ENCODE results near the gene TLR8.

The TLR8 gene

DNA sequence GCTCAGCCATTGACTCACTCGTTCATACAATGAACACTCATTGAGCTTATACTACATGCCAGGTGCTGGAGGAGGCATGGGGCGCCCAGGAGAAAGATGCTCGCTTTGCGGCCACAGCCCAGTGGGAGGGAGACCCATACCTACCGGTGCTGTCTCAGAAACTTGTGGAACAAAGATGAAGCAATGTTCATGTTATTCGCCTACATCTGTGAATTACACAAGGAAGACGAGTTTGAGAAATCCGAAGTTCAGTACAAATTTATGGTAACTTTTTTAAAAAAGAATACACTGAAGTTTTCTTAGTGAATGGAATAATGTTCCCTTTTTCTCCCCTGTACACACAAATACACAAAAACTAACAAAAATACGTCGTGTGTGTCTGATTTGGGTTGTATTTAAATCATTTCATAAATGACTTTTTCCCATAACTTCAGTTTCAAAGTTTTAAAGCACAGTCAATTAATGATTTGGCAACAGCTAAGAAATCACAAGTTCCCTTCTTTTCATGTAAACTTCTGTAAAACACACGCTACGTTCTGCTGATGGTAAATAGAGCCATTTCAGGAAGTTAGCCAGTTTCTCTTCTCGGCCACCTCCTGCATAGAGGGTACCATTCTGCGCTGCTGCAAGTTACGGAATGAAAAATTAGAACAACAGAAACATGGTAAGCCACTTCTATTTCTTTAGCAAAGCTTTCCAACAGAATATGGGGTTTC, at the start of gene TLR8:
TSS of gene TLR8 (plus strand) at position 575 of the 716 bp plus-strand sequence. CDS start at position 662, 87 bp downstream.
- DNase-seq (ENCODE audit: low read depth in 2 of 2) = no peak

DNA sequence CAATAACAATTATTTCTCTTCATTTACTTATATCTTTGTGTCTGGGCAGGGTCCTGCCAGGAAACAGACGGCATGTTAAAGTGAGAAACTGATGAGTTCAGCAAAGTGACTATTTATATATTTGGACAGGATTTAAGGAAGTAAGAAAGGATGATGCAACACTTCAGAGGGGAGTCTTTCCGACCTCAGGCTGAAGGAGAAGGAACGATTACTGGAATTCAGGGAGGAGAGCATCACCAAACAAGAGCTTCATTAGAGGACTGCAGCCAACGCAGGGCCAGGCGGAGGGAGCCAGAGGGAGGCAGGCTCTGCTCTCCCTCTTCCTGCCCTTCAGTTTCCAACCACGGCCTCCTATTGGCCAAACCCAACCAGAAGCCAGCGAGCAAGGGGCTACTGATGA, 41.1 kb upstream of the TLR8 start:
- DNase-seq (ENCODE audit: low read depth in 2 of 2) = no peak

DNA sequence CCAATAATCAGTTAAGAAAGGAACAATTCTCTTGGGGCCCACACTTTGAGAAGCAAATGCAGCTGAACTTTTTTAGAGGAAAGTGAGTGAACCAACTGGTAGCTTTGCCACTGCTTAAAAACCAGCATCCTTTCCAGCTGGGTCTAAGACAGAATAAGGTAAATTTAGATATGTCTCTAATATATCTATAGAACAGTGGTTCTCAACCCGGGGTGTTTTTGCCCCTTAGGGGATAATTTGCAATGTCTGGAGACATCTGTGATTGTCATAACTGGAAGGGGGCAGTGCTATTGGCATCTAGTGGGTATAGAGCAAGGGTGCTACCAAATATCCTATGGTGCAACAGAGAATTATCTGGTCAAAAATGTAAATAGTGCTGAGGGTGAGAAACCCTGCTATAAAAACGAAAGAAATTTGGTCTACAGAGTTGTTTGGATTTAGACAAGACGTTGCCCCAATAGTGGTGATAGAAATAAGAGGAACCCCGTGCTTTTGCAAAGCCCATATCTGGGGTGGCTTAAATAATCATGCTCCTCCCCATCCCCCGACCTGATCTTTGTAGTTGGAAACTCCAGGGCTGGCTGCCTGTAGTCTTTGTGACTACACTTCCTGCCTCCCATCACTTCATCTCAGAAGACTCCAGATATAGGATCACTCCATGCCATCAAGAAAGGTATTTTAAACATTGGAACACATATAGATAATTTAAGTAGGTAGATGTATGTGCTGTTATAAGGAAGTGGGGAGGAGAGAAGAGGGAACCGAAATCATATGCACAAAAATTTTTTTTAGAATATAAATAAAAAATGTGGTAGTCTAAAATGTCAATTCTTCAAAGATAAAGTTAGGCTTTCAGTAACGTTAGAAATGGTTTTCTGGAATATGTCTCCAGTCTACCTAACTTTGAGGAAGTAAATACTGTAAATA, 39.7 kb upstream of the TLR8 start, which contains the start of gene TLR7:
TSS of gene TLR7 (plus strand) at position 622 of the 927 bp plus-strand sequence. CDS start 507 bp downstream, outside the sequence.
- DNase-seq (ENCODE audit: low read depth in 2 of 2) = no peak

DNA sequence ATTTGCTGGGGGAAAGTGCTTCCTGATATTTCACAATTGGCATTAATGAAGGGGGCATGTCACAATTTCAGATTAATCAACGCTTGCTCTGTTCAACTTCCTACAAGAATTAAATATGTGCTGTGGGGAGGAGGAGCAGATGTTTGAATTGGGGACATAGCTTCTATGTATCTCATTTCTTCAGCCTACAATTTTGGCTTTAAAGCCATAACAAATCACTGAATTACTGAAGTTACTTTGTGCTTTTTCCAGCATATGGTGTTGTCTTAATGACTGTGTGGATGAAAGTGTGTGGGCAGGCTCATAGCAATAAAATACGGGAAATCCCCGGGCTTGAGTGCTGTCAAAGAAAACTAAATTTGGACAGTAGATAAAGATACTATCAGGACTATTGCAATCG, 38.7 kb upstream of the TLR8 start:
- no peak for DNase-seq (ENCODE audit: low read depth in 2 of 2)

DNA sequence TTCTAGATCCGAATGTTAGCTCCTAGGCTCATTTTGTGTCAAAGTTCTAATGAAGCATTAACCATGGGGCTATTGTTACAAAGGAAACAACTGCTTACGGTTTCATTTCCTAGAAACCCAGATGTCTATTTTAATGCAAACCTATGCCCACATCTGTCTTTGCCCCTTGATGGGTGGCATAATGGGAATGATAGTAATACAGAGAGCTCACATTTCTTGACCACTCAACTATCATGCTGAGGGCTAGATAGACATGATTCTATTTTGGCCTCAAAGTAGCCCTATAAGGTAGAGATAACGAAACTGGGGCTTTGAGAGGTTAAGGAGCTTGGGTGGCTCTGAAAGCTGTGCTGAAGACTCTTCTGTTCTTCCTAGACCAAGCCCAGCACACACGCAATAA, 37.7 kb upstream of the TLR8 start:
- no peak for DNase-seq (ENCODE audit: low read depth in 2 of 2)

DNA sequence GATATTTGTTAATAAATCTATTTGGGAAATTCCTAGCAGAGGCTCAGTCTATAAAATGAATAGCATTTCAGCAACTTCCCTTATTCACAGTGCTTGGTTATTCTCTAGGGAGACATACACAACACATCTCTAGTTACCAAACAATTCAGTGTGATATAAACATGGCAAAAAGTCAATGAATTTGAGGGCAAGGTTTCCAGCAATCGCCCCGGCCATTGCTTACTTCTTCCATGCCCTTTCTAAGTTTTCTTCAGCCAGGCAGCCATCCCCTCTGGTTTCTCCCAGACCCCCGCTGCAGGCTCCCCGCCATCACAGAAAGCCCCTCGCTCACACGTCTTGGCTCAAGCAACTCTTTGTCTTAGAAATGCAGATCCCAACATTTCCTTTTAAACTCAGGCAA, 35.2 kb upstream of the TLR8 start:
- DNase-seq (ENCODE audit: low read depth in 2 of 2) = no peak

DNA sequence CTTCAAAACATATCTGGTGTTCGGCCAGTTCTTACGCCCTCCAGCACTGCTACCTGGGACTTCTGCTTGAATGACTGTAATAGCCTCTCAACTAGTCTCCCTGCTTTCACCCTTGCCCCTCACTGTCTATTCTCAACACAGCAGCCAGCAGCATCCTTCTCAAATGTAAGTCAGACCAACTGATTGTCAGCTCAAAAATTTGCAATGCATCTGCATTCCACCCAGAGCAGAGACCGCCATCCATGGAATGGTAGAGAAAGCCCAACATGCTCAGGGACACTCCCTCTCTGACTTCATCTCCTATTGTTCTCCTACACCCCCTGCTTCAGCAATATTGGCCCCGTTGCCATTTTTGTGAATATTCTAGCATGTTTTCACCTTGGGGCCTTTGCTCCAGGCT, 33.7 kb upstream of the TLR8 start:
- DNase-seq (ENCODE audit: low read depth in 2 of 2) = no peak

DNA sequence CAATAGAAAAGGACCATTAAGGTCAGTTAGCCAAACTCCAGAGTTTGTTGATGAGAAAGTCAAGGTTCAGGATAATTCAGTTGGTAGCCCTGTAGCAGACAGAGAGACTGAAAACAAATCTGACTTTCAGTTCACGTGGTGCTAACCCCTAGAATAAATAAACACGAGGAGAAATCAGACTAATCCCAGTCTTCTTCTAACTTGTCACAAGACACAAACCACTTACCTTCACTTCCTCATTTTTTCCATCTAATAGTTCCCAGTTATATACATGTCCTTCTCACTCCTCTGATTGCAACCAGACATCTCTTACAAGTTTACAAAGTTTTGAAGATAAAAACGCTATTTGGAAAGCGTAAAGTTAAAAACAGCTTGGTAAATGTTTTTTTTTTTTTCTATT, 31.8 kb upstream of the TLR8 start:
- DNase-seq (ENCODE audit: low read depth in 2 of 2) = no peak

DNA sequence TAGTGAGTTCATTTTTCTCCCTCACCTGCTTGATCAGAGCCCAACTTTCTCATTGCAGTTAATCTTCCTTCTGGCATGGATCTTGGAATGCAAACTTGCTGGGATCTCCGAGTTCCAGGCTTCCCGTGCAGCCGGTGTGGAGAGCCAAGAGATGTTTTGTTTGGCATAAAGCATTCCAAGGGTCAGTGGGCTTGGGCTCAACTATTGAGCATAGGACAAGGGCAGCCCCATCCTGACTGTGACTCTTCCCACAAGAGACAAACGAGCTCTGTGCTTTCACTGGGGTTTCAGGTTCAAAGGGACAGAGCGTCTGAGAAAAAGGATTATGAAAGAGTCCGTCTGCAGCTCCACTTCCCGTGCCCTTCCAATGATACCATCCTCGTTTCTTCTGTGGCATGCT, 29.0 kb upstream of the TLR8 start:
- no peak for DNase-seq (ENCODE audit: low read depth in 2 of 2)

DNA sequence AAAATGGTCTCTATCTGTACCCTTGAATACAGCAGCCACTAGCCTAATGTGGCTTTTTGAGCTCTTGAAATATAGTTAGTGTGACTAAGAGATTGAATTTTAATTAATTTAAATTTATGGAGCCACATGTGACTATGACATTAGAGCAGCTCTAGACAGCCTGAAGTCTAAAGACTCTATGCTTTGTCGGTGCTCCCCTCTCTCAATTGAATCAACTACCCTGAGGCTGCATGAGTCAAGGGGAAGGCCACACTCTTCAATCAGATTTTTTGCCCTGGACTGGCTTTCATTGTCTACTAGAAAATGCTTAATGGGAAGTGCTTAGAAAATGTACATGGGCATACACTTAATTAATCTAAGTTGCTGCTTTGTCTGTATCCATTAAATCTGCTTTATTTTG, 27.9 kb upstream of the TLR8 start:
- DNase-seq (ENCODE audit: low read depth in 2 of 2) = no peak

DNA sequence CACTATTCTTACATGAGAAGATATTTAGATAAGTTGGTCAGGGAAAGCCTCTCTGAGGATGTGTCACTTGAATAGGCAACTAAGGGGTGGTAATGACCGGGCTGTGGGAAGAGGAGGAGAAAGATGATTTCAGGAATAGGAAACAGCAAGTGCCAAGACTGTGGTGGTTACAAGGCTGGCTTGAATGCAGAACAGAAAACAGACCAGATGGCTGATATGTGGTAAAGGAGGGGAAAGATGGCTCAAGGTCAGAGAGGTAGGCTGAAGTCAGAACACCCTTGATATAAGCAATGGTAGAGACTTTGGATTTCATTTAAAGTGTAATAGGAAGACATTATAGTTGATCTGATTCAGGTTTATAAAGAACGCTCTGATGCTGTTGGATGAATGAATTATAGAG, 24.5 kb upstream of the TLR8 start:
- no peak for DNase-seq (ENCODE audit: low read depth in 2 of 2)

DNA sequence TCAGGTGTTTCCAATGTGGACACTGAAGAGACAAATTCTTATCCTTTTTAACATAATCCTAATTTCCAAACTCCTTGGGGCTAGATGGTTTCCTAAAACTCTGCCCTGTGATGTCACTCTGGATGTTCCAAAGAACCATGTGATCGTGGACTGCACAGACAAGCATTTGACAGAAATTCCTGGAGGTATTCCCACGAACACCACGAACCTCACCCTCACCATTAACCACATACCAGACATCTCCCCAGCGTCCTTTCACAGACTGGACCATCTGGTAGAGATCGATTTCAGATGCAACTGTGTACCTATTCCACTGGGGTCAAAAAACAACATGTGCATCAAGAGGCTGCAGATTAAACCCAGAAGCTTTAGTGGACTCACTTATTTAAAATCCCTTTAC, 20.9 kb upstream of the TLR8 start:
- DNase-seq (ENCODE audit: low read depth in 2 of 2) = no peak

DNA sequence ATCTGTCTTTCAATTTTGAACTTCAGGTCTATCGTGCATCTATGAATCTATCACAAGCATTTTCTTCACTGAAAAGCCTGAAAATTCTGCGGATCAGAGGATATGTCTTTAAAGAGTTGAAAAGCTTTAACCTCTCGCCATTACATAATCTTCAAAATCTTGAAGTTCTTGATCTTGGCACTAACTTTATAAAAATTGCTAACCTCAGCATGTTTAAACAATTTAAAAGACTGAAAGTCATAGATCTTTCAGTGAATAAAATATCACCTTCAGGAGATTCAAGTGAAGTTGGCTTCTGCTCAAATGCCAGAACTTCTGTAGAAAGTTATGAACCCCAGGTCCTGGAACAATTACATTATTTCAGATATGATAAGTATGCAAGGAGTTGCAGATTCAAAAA, 19.9 kb upstream of the TLR8 start:
- no peak for DNase-seq (ENCODE audit: low read depth in 2 of 2)

DNA sequence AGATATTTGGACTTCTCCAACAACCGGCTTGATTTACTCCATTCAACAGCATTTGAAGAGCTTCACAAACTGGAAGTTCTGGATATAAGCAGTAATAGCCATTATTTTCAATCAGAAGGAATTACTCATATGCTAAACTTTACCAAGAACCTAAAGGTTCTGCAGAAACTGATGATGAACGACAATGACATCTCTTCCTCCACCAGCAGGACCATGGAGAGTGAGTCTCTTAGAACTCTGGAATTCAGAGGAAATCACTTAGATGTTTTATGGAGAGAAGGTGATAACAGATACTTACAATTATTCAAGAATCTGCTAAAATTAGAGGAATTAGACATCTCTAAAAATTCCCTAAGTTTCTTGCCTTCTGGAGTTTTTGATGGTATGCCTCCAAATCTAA, 19.3 kb upstream of the TLR8 start:
- DNase-seq (ENCODE audit: low read depth in 2 of 2) = no peak

DNA sequence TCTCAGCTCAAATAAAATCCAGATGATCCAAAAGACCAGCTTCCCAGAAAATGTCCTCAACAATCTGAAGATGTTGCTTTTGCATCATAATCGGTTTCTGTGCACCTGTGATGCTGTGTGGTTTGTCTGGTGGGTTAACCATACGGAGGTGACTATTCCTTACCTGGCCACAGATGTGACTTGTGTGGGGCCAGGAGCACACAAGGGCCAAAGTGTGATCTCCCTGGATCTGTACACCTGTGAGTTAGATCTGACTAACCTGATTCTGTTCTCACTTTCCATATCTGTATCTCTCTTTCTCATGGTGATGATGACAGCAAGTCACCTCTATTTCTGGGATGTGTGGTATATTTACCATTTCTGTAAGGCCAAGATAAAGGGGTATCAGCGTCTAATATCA, 18.7 kb upstream of the TLR8 start:
- no peak for DNase-seq (ENCODE audit: low read depth in 2 of 2)

DNA sequence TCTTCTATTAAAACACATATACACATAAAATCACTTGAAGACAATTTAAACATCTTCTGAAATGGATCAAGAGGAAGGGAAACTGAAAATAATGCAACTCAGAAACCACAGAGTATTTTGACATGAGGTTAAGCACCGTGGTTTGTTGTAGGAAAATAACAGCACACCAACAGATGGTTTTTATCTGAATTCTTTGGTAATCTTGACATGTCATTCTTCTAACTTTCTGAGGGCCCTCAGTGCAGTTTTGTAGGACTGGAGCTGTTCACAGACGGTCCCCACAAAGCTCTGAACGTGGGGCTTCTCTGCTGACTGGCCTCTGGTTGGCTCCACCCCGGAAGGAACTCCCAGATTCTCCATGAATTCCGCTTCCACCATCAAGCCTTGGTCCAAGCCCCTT, 16.0 kb upstream of the TLR8 start:
- no peak for DNase-seq (ENCODE audit: low read depth in 2 of 2)

DNA sequence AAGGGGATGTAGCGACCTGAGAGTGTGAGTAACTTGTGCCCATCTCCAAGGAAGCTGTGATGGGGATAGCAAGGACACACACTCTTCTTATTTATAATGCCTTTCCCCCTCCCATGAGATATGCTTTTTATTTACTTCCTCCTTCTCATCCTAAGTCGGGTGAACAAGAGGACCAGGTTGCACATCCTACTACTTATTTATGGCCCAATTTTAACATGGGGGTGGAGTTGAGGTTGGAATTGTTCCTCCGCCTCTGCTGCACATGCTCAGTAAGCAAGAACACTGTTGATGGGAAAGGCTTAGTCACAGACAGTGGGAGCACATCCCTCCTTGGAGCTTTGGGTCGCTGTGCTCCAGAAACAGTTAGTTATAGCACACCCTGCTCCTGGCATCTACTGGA, 15.2 kb upstream of the TLR8 start:
- DNase-seq (ENCODE audit: low read depth in 2 of 2) = no peak

DNA sequence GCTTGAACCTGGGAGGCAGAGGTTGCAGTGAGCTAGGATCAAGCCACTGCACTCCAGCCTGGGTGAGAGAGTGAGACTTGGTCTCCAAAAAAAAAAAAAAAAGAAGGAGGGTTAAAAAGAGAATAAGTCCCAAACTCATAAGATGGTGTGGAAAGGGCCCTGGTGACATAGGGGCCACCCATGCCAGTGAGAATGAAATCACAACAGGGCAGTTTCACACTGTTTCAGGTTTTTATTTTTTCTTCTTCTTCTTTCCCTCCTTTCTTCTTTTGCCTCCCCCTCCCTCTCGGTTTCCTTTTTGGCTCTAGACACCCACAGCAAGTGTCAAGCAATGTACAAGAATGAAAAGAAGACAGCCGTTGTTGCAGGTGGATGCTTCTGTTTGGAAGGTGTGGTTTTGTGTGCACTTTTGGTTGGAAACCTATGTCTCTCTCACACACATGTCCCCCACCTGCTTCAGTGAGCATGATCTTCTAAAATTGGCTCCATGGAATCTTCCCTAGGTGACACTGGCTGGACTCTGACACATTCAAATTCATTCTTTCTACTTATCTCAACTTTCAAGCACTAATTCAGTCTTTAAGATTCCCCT, 14.4 kb upstream of the TLR8 start:
- DNase-seq (ENCODE audit: low read depth in 2 of 2) = no peak

DNA sequence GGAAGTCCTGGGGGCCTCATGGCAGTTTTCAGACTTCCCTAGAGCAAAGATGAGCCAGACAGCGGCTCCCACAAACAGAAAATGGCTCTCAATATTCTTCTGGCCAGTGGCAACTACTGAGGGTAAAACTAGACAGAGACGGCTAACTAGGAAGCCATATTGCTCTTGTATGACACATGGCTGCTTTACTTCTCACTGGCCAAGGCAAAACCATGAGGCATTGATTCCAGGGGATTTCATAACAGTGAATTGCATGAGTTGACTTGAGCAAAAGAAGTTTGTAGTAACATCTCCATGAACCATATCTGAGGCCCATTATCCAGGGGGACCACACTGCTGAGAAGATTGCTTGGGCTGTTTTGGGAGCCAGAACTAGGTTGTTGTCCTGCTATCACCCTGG, 13.7 kb upstream of the TLR8 start:
- DNase-seq (ENCODE audit: low read depth in 2 of 2) = no peak

DNA sequence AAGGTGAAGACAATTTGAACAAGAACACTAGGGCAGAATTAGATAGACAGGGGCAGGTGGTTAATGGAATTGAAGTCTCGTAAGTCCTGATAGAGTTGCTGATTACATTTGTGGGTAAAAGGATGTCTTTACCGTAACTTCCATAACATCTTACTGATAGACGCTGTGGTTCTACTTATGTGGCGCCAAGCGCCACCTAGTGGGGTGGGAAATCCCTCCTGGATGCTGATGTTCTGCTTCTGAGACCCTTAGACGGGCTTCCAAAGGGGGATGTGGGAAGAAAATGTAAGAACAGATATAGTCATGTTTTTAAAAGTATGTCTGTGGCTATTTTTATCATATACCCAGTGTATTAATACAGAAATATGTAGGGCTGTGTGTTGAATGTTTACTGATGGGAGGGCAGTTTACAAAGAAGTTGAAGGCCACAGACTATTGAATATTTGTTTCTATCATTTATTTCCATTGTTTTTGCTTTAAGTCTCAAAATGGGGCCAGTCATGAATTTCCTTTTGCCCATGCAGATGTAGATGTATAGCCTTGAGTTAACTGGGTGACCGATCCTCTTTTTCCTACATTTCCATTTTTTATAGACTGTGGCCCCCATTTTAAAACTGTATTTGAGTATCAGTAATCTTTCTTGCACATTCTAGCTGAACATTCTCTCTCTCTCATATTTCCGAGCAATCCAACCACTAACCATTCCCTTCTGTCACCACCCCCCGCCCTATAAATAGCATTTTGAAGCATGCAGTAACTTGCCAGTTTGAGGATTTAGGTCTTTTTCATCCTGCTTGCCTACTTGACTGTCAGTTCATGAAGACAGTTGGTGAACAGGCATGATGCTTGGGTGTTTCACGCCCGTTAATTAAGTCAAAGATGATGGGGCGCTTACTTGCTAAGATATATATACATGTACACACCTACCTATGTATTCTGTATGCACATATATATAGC, 12.1 kb upstream of the TLR8 start:
- peak; percentile 8 to 26 for DNase-seq (ENCODE audit: low read depth in 2 of 2)

DNA sequence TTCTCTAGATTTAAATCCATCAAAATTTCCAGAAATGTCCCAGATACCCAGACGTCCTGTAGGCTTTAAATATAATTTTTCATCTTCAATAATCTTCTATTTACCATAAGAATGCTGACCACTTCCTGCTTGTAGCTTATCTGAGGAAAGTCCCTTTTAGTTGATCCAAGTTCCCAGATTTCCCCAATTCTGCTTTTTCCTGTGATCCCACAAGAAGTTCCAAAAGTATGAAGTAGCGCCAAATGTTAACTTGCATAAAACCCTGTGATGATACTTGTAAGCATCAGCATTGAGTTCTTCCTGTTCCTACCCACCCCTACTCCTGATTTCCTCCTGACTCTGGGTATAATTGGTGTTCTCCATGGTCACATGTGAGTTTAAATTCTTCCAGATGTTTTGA, 10.6 kb upstream of the TLR8 start:
- no peak for DNase-seq (ENCODE audit: low read depth in 2 of 2)

DNA sequence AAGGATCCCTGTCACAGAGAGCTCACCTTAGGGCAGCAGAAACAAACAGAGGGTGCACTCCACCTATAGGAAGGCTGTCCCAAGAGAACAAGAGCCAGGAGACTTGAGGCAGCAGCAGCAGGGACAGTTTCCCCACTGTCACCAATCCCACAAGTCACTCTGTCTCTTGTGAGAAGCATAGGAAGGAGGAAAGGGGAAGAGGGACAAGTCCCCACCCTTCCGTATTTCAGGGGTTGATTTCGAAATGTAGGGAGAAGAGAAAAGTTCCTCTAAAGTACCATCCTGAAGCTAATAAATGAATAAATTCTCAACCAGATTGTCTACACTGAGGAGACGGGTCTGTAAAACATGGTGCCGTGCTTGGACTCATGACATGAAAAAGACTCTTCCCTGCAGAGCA, 9.5 kb upstream of the TLR8 start:
- DNase-seq (ENCODE audit: low read depth in 2 of 2) = no peak

All from stimulated activated CD8-positive, alpha-beta memory T cell treated with anti-CD3 and anti-CD28 coated beads, Interleukin-2, amount 100 ng/mL, for 48 hours (primary cell).